ENCODE data around the gene UGT3A2.

DNA sequence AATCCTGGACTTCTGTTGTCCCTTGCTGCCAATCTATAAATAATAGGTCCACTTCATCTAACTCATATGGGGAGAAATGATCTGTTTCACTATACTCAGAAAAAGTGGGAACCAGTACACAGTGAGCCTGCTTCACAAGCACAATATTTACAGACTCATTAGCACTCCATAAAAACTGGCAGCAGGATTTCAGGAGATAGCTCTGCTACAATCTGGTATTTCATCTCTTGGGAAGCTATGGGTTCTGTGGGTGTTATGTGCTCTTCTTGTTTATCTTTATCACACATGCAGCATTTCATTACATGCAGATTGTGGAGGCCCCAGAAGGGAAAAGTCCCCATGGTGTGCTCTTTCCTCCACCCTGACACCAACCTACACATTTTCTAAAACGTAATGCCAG is 33.2 kb downstream of the UGT3A2 start:
- TF ChIP-seq, protein P1, sequence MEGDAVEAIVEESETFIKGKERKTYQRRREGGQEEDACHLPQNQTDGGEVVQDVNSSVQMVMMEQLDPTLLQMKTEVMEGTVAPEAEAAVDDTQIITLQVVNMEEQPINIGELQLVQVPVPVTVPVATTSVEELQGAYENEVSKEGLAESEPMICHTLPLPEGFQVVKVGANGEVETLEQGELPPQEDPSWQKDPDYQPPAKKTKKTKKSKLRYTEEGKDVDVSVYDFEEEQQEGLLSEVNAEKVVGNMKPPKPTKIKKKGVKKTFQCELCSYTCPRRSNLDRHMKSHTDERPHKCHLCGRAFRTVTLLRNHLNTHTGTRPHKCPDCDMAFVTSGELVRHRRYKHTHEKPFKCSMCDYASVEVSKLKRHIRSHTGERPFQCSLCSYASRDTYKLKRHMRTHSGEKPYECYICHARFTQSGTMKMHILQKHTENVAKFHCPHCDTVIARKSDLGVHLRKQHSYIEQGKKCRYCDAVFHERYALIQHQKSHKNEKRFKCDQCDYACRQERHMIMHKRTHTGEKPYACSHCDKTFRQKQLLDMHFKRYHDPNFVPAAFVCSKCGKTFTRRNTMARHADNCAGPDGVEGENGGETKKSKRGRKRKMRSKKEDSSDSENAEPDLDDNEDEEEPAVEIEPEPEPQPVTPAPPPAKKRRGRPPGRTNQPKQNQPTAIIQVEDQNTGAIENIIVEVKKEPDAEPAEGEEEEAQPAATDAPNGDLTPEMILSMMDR (IDR thresholded peaks at IDR 0.05; ENCODE audit: low read depth, low read length) = no peak
- TF ChIP-seq, protein P2, sequence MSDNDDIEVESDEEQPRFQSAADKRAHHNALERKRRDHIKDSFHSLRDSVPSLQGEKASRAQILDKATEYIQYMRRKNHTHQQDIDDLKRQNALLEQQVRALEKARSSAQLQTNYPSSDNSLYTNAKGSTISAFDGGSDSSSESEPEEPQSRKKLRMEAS (IDR thresholded peaks at IDR 0.05; ENCODE audit: low read depth, low read length) = no peak

Measured in NB4 (cell line).